Smooth muscle cell (in vitro differentiated cells): ENCODE results near the gene CCHCR1. TPM values are rescaled to one million over a fixed set of nuclear protein-coding genes. Genes with fewer than 3 reads are reported as not detected.

Source experiments
- DNase-seq: peaks from one replicate; lab custom pipeline; 2025; ENCODE audit not compliant: unreplicated experiment; lab: John Stamatoyannopoulos, UW
- H2AFZ ChIP-seq: fragments of 200-600 bp; sonication (generic); 2 replicates; pipeline ENCODE4 v1.6.0; 2016; ENCODE audit warnings: antibody characterized with exemption, low read depth, mild to moderate bottlenecking
- H3F3A ChIP-seq: fragments of 200-600 bp; sonication (generic); 2 replicates; pipeline ENCODE4 v1.6.0; 2017; ENCODE audit warnings: antibody characterized with exemption, low read depth
- H3K27ac ChIP-seq: fragments of 200-600 bp; sonication (generic); 2 replicates; pipeline ENCODE4 v1.5.1; 2016; ENCODE audit warnings: low read depth, mild to moderate bottlenecking
- H3K27me3 ChIP-seq: fragments of 200-600 bp; sonication (generic); 2 replicates; pipeline ENCODE4 v1.6.1; 2016; ENCODE audit warnings: low read depth, mild to moderate bottlenecking
- H3K36me3 ChIP-seq: fragments of 200-600 bp; sonication (generic); 2 replicates; pipeline ENCODE4 v1.5.1; 2016; ENCODE audit warnings: low read depth
- H3K4me1 ChIP-seq: fragments of 200-600 bp; sonication (generic); 2 replicates; pipeline ENCODE4 v1.5.1; 2016; ENCODE audit warnings: low read depth
- H3K4me2 ChIP-seq: fragments of 200-600 bp; sonication (generic); 2 replicates; pipeline ENCODE4 v1.6.0; 2016; ENCODE audit warnings: mild to moderate bottlenecking
- H3K4me3 ChIP-seq: fragments of 200-600 bp; sonication (generic); 2 replicates; pipeline ENCODE4 v1.5.1; 2016; ENCODE audit warnings: mild to moderate bottlenecking
- H3K79me2 ChIP-seq: fragments of 200-600 bp; sonication (generic); 2 replicates; pipeline ENCODE4 v1.6.0; 2016; ENCODE audit warnings: low read depth, mild to moderate bottlenecking
- H3K9ac ChIP-seq: fragments of 200-600 bp; sonication (generic); 2 replicates; pipeline ENCODE4 v1.6.0; 2016; ENCODE audit warnings: low read depth
- H3K9me3 ChIP-seq: fragments of 200-600 bp; sonication (generic); replicated peaks from 2 replicates; pipeline ENCODE4 v1.5.1; 2016; ENCODE audit warnings: low read depth
- H4K20me1 ChIP-seq: fragments of 200-600 bp; sonication (generic); 2 replicates; pipeline ENCODE4 v1.6.0; 2016; ENCODE audit warnings: low read depth
- CTCF ChIP-seq: fragments of 200-600 bp; sonication (generic); IDR thresholded peaks from 2 replicates; pipeline ENCODE4 v1.5.1; 2017; ENCODE audit warnings: borderline replicate concordance, mild to moderate bottlenecking, antibody characterized with exemption; ENCODE audit not compliant: insufficient read depth, poor library complexity, severe bottlenecking
- WGBS: methylation state at CpG from one replicate; pipeline ENCODE4 v1.1.7; 2016; ENCODE audit warnings: low lambda C conversion rate; 5-methylcytosine and 5-hydroxymethylcytosine counted together
- polyA plus RNA-seq: library from polyadenylated mRNA; unstranded; fragments of >200 nt; fragmentation: Nextera tagmentation; extraction: Ambion mirVana; gene quantifications from 2 replicates; pipeline ENCODE4 v1.2.1, GENCODE V29; 2016
- total RNA-seq: library from RNA; depleted of rRNA; stranded (reverse); fragments of >200 nt; gene quantifications from 2 replicates; pipeline ENCODE4 v1.2.3, GENCODE V29; 2014

The CCHCR1 gene
- total and polyA plus RNA-seq, 2 experiments from 2014 or later = 8.2 to 15.0 TPM

- Histone ChIP-seq H2AFZ (no peak overlapping the region), H3F3A (no peaks in the 10 kb centered on the region), H3K4me2 (no peak overlapping the region), H3K4me3 (no peak overlapping the region), H3K9ac (no peak overlapping the region), H3K36me3 (no peaks in the 10 kb centered on the region), H4K20me1 (no peaks in the 10 kb centered on the region), H3K79me2 (no peaks in the 10 kb centered on the region), H3K9me3 (no peaks in the 10 kb centered on the region), H3K27ac (peak overlapping the region; percentile 19), H3K27me3 (no peaks in the 10 kb centered on the region), H3K4me1 (no peaks in the 10 kb centered on the region)
- no peak for DNase-seq
- TF ChIP-seq CTCF = no peak
- WGBS = 78% methylated on average over 16 of the region's 16 CpGs
These were observed 31.0 kb downstream of the CCHCR1 start for GRCh38 chr6:31126396-31127175.

- no peaks in the 10 kb centered on the region for H3K79me2 ChIP-seq
- no peaks in the 10 kb centered on the region for H3K9me3 ChIP-seq
- DNase-seq = no peak
- TF ChIP-seq CTCF = no peak
- no peaks in the 10 kb centered on the region for H3K36me3 ChIP-seq
- H4K20me1 ChIP-seq = no peaks in the 10 kb centered on the region
- no peak overlapping the region for H3K4me2 ChIP-seq
- no peak overlapping the region for H3K9ac ChIP-seq
- H3K27ac ChIP-seq = peak overlapping the region; percentile 19
- 83% methylated on average over 12 of the region's 12 CpGs for WGBS
- no peaks in the 10 kb centered on the region for H3K4me1 ChIP-seq
- H3K4me3 ChIP-seq = no peak overlapping the region
- H2AFZ ChIP-seq = no peak overlapping the region
- no peaks in the 10 kb centered on the region for H3K27me3 ChIP-seq
- H3F3A ChIP-seq = no peaks in the 10 kb centered on the region
These were observed 31.8 kb downstream of the CCHCR1 start for GRCh38 chr6:31125586-31126363.

- 66% methylated on average over 8 of the region's 8 CpGs for WGBS
- Histone ChIP-seq H3F3A (no peaks in the 10 kb centered on the region), H3K9ac (no peak overlapping the region), H3K36me3 (no peaks in the 10 kb centered on the region), H3K4me1 (no peaks in the 10 kb centered on the region), H3K4me3 (no peak overlapping the region), H2AFZ (no peak overlapping the region), H3K27me3 (no peaks in the 10 kb centered on the region), H3K4me2 (no peak overlapping the region), H3K27ac (no peak overlapping the region), H3K9me3 (no peaks in the 10 kb centered on the region), H3K79me2 (no peaks in the 10 kb centered on the region), H4K20me1 (no peaks in the 10 kb centered on the region)
- no peak for DNase-seq
- TF ChIP-seq CTCF = no peak
These were observed 32.4 kb downstream of the CCHCR1 start for GRCh38 chr6:31125162-31125561.
